ENCODE results near the gene LMO2. TPM values are rescaled to one million over a fixed set of nuclear protein-coding genes. Genes with fewer than 3 reads are reported as not detected.

The LMO2 gene
- total RNA-seq, 1 experiment from 2014 or later, result 0.64 TPM

DNA sequence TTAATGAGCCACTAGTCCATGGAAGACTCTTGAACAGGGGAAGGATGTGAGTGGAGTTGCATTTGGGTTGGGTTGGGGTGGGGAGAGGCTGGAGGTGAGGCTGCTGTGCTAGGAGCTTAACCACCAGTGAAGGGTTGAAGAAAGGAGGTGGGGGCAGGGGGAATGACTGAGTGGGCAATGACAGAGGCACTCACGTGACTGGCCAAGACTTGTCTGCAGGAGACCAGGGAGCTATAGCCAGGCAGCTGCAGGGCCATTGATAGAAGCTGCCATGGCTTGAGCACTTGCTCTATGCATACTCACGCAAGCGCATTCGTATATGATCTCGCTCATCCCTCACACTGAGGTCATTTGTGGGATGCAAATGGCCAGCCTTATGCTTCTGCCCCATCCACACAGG, 4.0 kb downstream of the LMO2 start:
- peaks cover 12% of the 10 kb centered on the region; the same call in 1 of the 2 replicates for H3K27me3 ChIP-seq (ENCODE audit: control insufficient read depth, insufficient read depth, low read length)
- no peaks in the 10 kb centered on the region for H3K4me1 ChIP-seq (ENCODE audit: control insufficient read depth, insufficient read depth, low read length)
- no TSS peak for BruUV-seq (replicated peaks)
- ChIA-PET POLR2A (no interaction called here), CTCF (no interaction called here)
- no peak overlapping the region for H3K27ac ChIP-seq (ENCODE audit: low read length)
- ATAC-seq, result no peak
- no peaks in the 10 kb centered on the region for H3K9me3 ChIP-seq (ENCODE audit: control insufficient read depth, insufficient read depth, low read depth, low read length)
- no peak for TF ChIP-seq SIN3A (IDR thresholded peaks at IDR 0.05; ENCODE audit: borderline replicate concordance, insufficient read depth, low read depth, low read length)
- TF ChIP-seq, protein P1, sequence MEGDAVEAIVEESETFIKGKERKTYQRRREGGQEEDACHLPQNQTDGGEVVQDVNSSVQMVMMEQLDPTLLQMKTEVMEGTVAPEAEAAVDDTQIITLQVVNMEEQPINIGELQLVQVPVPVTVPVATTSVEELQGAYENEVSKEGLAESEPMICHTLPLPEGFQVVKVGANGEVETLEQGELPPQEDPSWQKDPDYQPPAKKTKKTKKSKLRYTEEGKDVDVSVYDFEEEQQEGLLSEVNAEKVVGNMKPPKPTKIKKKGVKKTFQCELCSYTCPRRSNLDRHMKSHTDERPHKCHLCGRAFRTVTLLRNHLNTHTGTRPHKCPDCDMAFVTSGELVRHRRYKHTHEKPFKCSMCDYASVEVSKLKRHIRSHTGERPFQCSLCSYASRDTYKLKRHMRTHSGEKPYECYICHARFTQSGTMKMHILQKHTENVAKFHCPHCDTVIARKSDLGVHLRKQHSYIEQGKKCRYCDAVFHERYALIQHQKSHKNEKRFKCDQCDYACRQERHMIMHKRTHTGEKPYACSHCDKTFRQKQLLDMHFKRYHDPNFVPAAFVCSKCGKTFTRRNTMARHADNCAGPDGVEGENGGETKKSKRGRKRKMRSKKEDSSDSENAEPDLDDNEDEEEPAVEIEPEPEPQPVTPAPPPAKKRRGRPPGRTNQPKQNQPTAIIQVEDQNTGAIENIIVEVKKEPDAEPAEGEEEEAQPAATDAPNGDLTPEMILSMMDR (IDR thresholded peaks at IDR 0.05), result no peak
- no peak for TF ChIP-seq TCF7L2 (IDR thresholded peaks at IDR 0.05; ENCODE audit: low read depth, low read length)
- TF ChIP-seq, protein P2, sequence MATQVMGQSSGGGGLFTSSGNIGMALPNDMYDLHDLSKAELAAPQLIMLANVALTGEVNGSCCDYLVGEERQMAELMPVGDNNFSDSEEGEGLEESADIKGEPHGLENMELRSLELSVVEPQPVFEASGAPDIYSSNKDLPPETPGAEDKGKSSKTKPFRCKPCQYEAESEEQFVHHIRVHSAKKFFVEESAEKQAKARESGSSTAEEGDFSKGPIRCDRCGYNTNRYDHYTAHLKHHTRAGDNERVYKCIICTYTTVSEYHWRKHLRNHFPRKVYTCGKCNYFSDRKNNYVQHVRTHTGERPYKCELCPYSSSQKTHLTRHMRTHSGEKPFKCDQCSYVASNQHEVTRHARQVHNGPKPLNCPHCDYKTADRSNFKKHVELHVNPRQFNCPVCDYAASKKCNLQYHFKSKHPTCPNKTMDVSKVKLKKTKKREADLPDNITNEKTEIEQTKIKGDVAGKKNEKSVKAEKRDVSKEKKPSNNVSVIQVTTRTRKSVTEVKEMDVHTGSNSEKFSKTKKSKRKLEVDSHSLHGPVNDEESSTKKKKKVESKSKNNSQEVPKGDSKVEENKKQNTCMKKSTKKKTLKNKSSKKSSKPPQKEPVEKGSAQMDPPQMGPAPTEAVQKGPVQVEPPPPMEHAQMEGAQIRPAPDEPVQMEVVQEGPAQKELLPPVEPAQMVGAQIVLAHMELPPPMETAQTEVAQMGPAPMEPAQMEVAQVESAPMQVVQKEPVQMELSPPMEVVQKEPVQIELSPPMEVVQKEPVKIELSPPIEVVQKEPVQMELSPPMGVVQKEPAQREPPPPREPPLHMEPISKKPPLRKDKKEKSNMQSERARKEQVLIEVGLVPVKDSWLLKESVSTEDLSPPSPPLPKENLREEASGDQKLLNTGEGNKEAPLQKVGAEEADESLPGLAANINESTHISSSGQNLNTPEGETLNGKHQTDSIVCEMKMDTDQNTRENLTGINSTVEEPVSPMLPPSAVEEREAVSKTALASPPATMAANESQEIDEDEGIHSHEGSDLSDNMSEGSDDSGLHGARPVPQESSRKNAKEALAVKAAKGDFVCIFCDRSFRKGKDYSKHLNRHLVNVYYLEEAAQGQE (IDR thresholded peaks at IDR 0.05; ENCODE audit: insufficient read depth in 1 of 2, low read depth in 2 of 2, low read length in 1 of 2), result no peak
- no peak for TF ChIP-seq POLR2AphosphoS5 (IDR thresholded peaks at IDR 0.05; ENCODE audit: low read depth, low read length)
- H3K4me3 ChIP-seq (ENCODE audit: low read depth in 2 of 2, low read length in 2 of 2), result no peak overlapping the region
- in situ Hi-C loops (cut with HindIII; ENCODE audit: low pct_unique_long_range_greater_than_20kb, low sequenced_read_pairs) (no loop called here), intact Hi-C loops (cut with micrococcal nuclease; ENCODE audit: unreplicated experiment) (no loop called here)
- DNase-seq (ENCODE audit: low read depth, low spot score), result no peak
- no peaks in the 10 kb centered on the region for H3K36me3 ChIP-seq (ENCODE audit: control insufficient read depth, insufficient read depth, low read length)

DNA sequence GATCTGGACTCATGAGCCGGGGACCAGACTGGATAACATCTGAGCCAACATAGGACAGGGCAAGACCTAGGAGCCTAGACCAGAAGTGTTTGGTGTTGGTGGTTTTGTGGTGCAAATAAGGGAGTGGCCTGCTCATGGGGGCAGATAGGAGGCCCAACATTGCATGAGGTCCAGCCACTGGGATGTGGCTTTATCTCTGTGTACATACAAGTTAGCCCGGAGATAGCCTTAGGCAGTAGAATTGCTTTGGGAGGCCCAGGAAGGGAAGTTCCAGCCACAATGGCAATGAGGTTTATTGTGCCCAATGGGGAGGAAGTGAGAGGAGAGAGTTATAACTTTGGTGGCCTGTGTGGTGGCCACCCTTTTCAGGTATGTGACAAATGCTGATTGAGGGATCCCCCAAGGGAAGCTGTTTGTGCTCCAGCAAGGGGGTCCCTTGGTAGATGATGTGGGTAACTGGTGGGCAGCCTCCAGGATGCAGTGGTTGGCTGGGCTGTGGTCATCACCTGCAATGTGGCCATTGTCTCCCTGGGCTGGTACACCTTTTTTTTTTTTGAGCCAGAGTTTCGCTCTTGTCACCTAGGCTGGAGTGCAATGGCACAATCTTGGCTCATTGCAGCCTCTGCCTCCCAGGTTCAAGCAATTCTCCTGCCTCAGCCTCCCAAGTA, 6.4 kb downstream of the LMO2 start:
- no TSS peak for BruUV-seq (replicated peaks)
- in situ Hi-C loops (cut with HindIII; ENCODE audit: low pct_unique_long_range_greater_than_20kb, low sequenced_read_pairs), result no loop called here
- DNase-seq (ENCODE audit: low read depth, low spot score), result no peak
- Histone ChIP-seq H3K4me3 (ENCODE audit: low read depth in 2 of 2, low read length in 2 of 2) (no peak overlapping the region), H3K36me3 (ENCODE audit: control insufficient read depth, insufficient read depth, low read length) (no peaks in the 10 kb centered on the region), H3K27ac (ENCODE audit: low read length) (no peak overlapping the region), H3K9me3 (ENCODE audit: control insufficient read depth, insufficient read depth, low read depth, low read length) (no peaks in the 10 kb centered on the region), H3K27me3 (ENCODE audit: control insufficient read depth, insufficient read depth, low read length) (peaks cover 19% of the 10 kb centered on the region; the same call in 1 of the 2 replicates), H3K4me1 (ENCODE audit: control insufficient read depth, insufficient read depth, low read length) (no peaks in the 10 kb centered on the region)
- no peak for TF ChIP-seq POLR2AphosphoS5 (IDR thresholded peaks at IDR 0.05; ENCODE audit: low read depth, low read length)
- TF ChIP-seq, protein P1 (IDR thresholded peaks at IDR 0.05), result no peak
- TF ChIP-seq, protein P2 (IDR thresholded peaks at IDR 0.05; ENCODE audit: insufficient read depth in 1 of 2, low read depth in 2 of 2, low read length in 1 of 2), result no peak
- no peak for TF ChIP-seq SIN3A (IDR thresholded peaks at IDR 0.05; ENCODE audit: borderline replicate concordance, insufficient read depth, low read depth, low read length)
- no peak for TF ChIP-seq TCF7L2 (IDR thresholded peaks at IDR 0.05; ENCODE audit: low read depth, low read length)
- ATAC-seq, result no peak
- intact Hi-C loops (cut with micrococcal nuclease; ENCODE audit: unreplicated experiment), result no loop called here
- CTCF ChIA-PET, result no interaction called here
- POLR2A ChIA-PET, result no interaction called here
